Astrocyte of the spinal cord (primary cell): ENCODE data around the gene PLEKHA1.

Experiments
- DNase-seq: peaks from one replicate; pipeline ENCODE4 v3.0.0; 2011; ENCODE audit warnings: low read depth, low spot score
- H3K4me3 ChIP-seq: 2 replicates; pipeline ENCODE4 v1.5.1; 2011; ENCODE audit warnings: low read depth, mild to moderate bottlenecking, low read length, moderate library complexity
- CTCF ChIP-seq: IDR thresholded peaks from 2 replicates; pipeline ENCODE4 v1.5.1; 2012; ENCODE audit warnings: low read depth, mild to moderate bottlenecking, low read length, inconsistent platforms
- in situ Hi-C: cut with HindIII; loops from 2 replicates; pipeline ENCODE4 v1.10.0; 2017; ENCODE audit warnings: low sequenced_read_pairs

The PLEKHA1 gene

DNA sequence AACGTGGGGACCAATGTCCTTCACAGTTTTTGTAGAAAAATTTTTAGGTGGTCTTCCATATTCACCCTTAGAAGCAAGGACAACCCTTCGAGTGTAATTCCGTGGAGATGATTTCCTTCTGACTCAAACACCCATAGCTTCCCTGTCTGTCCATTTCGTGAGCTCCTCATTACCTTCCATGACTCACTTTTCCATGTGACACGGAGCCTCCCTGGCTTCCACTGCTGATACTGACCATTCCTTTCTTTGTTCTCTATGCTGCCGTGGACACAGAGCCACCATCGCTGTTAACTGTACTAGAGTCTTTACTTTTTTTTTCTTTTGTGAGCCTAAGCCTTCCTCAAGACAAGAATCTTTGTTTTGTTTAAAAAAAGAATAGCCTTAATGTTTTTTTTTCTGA is 67.5 kb downstream of the PLEKHA1 start:
- no peak overlapping the region for H3K4me3 ChIP-seq
- peak; percentile 72 for DNase-seq
- in situ Hi-C loops = no loop called here
- TF ChIP-seq CTCF = no peak

- no peak overlapping the region for H3K4me3 ChIP-seq
- DNase-seq = no peak
- TF ChIP-seq CTCF = no peak
- in situ Hi-C loops = no loop called here
Measured at GRCh38 chr10:122445469-122445868, 71.0 kb downstream of the PLEKHA1 start.

DNA sequence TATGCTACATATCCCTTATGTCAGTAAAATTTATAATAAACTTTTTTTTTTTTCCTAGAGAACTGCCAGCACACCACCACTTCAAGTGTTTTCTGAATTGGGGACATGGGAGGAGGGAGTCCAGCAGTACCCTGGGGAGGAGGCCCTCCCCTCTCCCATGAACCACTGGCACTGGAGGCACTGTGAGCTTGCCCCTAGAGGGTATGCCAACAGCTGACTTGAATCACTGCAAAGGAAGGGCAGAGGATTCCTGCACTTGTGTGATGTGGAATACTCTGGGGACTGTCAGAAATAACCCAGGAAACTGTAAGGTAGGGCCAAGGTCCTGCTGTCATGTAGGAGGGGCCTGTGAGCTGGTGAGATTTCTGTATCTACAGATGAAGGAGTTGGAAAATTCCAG is 71.4 kb downstream of the PLEKHA1 start:
- in situ Hi-C loops = no loop called here
- no peak for TF ChIP-seq CTCF
- H3K4me3 ChIP-seq = no peak overlapping the region
- DNase-seq = no peak

DNA sequence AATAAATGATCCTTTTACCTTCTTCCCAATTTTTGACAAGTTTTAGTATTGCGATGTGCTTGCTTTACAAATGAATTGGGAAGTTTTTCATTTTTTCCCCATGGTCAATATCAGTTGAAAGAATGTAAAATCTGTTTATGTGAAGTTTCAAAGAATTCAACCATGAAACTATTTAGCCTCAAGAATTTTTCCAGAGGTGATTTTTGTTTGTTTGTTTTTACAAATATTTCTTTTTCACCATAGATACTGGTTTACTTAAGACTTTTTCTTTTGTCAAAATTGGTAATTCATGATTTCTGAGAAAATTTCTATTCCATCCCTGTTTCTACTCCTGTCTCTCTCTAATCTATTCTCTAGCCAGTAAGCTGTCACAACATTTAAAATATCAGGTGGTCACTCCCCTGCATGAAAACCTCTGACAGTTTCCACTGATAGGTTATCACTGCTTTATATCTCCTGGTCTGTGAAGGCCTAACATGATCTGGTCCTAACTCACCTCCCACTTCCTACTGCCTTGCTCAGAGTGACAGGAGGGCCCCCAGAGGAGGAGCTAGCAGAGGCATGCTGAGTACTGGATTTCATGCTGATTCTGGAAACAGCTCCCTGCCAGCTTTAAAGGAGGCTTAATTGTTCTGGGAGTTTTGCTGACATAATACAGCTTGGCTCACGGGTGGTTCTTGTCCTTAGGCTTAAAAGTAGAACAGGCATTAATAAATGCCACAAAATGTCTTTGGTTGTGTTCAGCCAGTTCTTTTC is 72.3 kb downstream of the PLEKHA1 start:
- H3K4me3 ChIP-seq = no peak overlapping the region
- peak; percentile 20 for DNase-seq
- TF ChIP-seq CTCF = no peak
- in situ Hi-C loops = no loop called here

DNA sequence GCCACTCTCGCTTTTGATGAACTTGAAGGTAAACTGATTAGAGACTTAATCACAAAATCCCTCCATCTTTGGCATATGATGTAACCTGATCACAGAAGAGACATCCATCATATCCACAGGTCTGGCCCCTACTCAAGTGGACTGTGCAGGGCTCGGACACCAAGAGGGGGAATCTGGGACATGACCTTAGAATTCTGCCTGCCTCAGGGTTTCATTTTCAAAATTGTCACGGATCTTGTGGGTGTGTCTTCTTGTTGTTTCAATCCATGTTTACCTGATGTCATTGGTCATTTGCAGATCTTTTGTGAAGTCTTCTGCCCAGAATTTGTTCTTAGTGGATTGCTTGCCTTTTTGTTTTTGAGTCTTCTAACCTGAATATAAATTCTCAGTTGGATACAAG is 74.1 kb downstream of the PLEKHA1 start:
- in situ Hi-C loops = no loop called here
- DNase-seq = no peak
- no peak overlapping the region for H3K4me3 ChIP-seq
- TF ChIP-seq CTCF = no peak

- in situ Hi-C loops = no loop called here
- DNase-seq = no peak
- no peak for TF ChIP-seq CTCF
- no peak overlapping the region for H3K4me3 ChIP-seq
Measured at GRCh38 chr10:122449153-122449552, 74.6 kb downstream of the PLEKHA1 start.
